Measurements from ENCODE around the gene SMIM24.
"Not testable (repeated sequence)": the region's sequence is repeated elsewhere in the genome, so short reads cannot be mapped to it uniquely, and the experiment has no call there.

The SMIM24 gene

DNA sequence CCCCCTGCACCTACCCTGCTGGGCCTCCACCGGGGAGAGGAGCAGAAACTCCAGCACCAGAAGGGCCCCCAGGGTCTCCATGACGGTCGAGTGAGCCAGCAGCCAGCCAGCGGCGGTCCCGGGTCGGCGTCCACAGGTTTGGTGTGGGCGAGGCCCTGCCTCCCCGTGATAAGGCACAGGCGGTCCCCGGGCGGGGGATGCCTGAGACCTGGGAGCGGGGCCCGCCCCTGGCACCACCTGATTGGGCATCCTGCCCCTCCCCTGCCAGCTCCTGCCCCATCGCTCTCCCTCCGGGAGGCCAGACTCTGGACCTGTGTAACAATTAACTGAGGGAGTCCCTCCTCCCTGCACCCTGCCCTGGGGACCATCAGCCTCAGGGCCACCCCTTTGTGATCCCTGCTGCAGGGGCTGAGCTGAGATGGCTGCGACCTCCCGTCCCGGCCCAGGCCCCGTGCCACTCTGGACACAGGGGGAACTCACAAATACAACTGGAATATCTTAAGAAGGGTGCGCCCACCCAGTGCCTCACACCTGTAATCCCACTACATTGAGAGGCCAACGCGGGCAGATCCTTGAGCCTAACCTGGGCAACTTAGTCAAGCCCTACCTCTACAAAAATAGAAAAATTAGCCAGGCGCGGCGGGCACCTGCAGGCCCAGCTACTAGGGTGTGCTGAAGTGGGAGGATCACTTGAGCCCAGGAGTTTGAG, at the start of gene SMIM24:
Gene SMIM24 (minus strand): TSS at position 143 of the 709 bp plus-strand sequence. CDS start 62 bp downstream, at position 81.
- Histone ChIP-seq H4K20me1 (ENCODE audit: insufficient read depth, low read length) (no peaks in the 10 kb centered on the region), H3K4me1 (ENCODE audit: insufficient read depth, low read length) (peaks cover 31% of the 10 kb centered on the region), H3K9ac (ENCODE audit: low read depth, low read length) (peak within 1 kb of the TSS; percentile 65), H3K79me2 (ENCODE audit: insufficient read depth, low read length) (no peaks in the 10 kb centered on the region), H3K4me2 (ENCODE audit: insufficient read depth, low read length) (peak within 1 kb of the TSS; percentile 68), H3K27ac (ENCODE audit: low read length) (peak within 1 kb of the TSS; percentile 90), H3K36me3 (ENCODE audit: insufficient read depth, low read length) (no peaks in the 10 kb centered on the region; the same call in 1 of the 2 replicates), H3K9me3 (ENCODE audit: insufficient read depth, low read length, severe bottlenecking) (no peaks in the 10 kb centered on the region), H2AFZ (ENCODE audit: low read depth, low read length) (no peak within 1 kb of the TSS), H3K4me3 (ENCODE audit: low read depth in 1 of 2, low read length in 2 of 2) (peak within 1 kb of the TSS in 1 of 2 experiments; percentile 59; a peak in 3 of 4 replicates), H3K27me3 (ENCODE audit: insufficient read depth, low read length, poor library complexity) (no peaks in the 10 kb centered on the region)
- TF ChIP-seq CTCF (IDR thresholded peaks at IDR 0.05; ENCODE audit: borderline replicate concordance, extremely low read depth, low read length, poor library complexity, severe bottlenecking) (no peak), EZH2 (IDR thresholded peaks at IDR 0.05; ENCODE audit: borderline replicate concordance, low read depth, low read length, severe bottlenecking) (no peak)
- no peak for ATAC-seq (ENCODE audit: insufficient read depth, low read depth)
- no peak for DNase-seq

DNA sequence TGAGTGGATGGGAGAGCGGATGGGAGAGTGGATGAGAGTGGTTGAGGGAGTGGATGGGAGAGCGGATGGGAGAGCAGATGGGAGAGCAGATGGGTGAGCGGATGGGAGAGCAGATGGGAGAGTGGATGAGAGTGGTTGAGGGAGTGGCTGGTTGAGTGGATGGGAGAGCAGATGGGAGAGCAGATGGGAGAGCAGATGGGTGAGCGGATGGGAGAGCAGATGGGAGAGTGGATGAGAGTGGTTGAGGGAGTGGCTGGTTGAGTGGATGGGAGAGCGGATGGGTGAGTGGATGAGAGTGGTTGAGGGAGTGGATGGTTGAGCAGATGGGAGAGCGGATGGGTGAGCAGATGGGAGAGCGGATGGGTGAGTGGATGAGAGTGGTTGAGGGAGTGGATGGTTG, 49.0 kb upstream of the SMIM24 start:
- ATAC-seq (ENCODE audit: insufficient read depth, low read depth): not testable (repeated sequence)

DNA sequence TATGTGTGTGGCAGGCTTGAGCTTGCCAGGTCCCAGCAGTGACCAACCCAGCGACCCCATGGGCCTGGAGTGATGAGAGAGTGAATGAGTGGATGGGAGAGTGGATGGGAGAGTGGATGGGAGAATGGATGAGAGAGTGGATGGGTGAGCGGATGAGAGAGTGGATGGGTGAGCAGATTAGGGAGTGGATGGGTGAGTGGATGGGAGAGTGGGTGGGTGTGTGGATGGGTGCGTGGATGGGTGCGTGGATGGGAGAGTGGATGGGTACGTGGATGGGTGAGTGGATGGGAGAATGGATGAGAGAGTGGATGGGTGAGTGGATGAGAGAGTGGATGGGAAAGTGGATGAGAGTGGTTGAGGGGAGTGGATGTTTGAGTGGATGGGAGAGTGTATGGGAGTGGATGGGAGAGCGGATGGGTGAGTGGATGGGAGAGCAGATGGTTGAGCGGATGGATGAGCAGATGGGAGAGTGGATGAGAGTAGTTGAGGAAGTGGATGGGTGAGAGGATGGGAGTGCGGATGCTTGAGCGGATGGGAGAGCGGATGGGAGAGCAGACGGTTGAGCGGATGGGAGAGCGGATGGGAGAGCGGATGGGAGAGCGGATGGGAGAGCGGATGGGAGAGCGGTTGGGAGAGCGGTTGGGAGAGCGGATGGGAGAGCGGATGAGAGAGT, 48.4 kb upstream of the SMIM24 start:
- H3K4me3 ChIP-seq (ENCODE audit: low read depth in 1 of 2, low read length in 2 of 2): no peak overlapping the region
- no peak for TF ChIP-seq CTCF (IDR thresholded peaks at IDR 0.05; ENCODE audit: borderline replicate concordance, extremely low read depth, low read length, poor library complexity, severe bottlenecking)
- no peak for TF ChIP-seq EZH2 (IDR thresholded peaks at IDR 0.05; ENCODE audit: borderline replicate concordance, low read depth, low read length, severe bottlenecking)
- H3K9me3 ChIP-seq (ENCODE audit: insufficient read depth, low read length, severe bottlenecking): no peaks in the 10 kb centered on the region
- H4K20me1 ChIP-seq (ENCODE audit: insufficient read depth, low read length): peaks cover 40% of the 10 kb centered on the region
- peaks cover 87% of the 10 kb centered on the region for H3K36me3 ChIP-seq (ENCODE audit: insufficient read depth, low read length)
- H3K27ac ChIP-seq (ENCODE audit: low read length): no peak overlapping the region
- no peaks in the 10 kb centered on the region for H3K4me1 ChIP-seq (ENCODE audit: insufficient read depth, low read length)
- no peak overlapping the region for H2AFZ ChIP-seq (ENCODE audit: low read depth, low read length)
- H3K79me2 ChIP-seq (ENCODE audit: insufficient read depth, low read length): peaks cover 2% of the 10 kb centered on the region
- DNase-seq (no peak), ATAC-seq (ENCODE audit: insufficient read depth, low read depth) (no peak)
- no peaks in the 10 kb centered on the region for H3K27me3 ChIP-seq (ENCODE audit: insufficient read depth, low read length, poor library complexity)
- H3K4me2 ChIP-seq (ENCODE audit: insufficient read depth, low read length): no peak overlapping the region
- H3K9ac ChIP-seq (ENCODE audit: low read depth, low read length): no peak overlapping the region

More for the DNA sequence above, 49.0 kb upstream of the SMIM24 start:
- H3K27me3 ChIP-seq (ENCODE audit: insufficient read depth, low read length, poor library complexity); H3K4me1 ChIP-seq (ENCODE audit: insufficient read depth, low read length); H3K27ac ChIP-seq (ENCODE audit: low read length); H3K4me2 ChIP-seq (ENCODE audit: insufficient read depth, low read length); DNase-seq; H3K9me3 ChIP-seq (ENCODE audit: insufficient read depth, low read length, severe bottlenecking); H3K79me2 ChIP-seq (ENCODE audit: insufficient read depth, low read length); H3K9ac ChIP-seq (ENCODE audit: low read depth, low read length); H3K4me3 ChIP-seq (ENCODE audit: low read depth in 1 of 2, low read length in 2 of 2); H2AFZ ChIP-seq (ENCODE audit: low read depth, low read length): not testable (repeated sequence)
- Histone ChIP-seq H4K20me1 (ENCODE audit: insufficient read depth, low read length) (peaks cover 35% of the 10 kb centered on the region), H3K36me3 (ENCODE audit: insufficient read depth, low read length) (peaks cover 87% of the 10 kb centered on the region)

DNA sequence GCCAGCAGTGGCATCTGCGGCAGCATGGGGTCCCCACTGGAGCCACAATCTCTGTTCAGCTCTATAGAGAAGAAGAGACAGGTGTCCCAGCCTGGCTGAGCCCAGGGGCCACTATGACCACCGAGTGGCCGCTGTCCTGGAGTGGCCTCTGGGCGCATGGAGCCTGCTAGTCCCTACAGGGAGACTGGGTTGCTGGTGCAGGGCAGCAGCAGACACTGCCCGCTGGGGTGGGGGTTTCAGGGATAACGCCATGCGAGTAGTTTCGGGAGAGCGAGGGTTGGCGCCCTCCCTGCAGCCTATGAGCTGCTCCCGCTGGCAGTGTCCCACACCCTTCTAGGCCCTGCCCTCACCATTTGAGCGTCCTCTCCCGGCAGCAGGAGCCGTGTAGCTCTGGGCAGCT, 47.8 kb upstream of the SMIM24 start:
- Histone ChIP-seq H3K27ac (ENCODE audit: low read length) (no peak overlapping the region), H3K36me3 (ENCODE audit: insufficient read depth, low read length) (peaks cover 87% of the 10 kb centered on the region), H3K9me3 (ENCODE audit: insufficient read depth, low read length, severe bottlenecking) (no peaks in the 10 kb centered on the region), H2AFZ (ENCODE audit: low read depth, low read length) (no peak overlapping the region), H3K4me2 (ENCODE audit: insufficient read depth, low read length) (no peak overlapping the region), H3K79me2 (ENCODE audit: insufficient read depth, low read length) (peaks cover 8% of the 10 kb centered on the region), H4K20me1 (ENCODE audit: insufficient read depth, low read length) (peaks cover 42% of the 10 kb centered on the region), H3K4me3 (ENCODE audit: low read depth in 1 of 2, low read length in 2 of 2) (no peak overlapping the region), H3K4me1 (ENCODE audit: insufficient read depth, low read length) (no peaks in the 10 kb centered on the region), H3K9ac (ENCODE audit: low read depth, low read length) (no peak overlapping the region), H3K27me3 (ENCODE audit: insufficient read depth, low read length, poor library complexity) (no peaks in the 10 kb centered on the region)
- no peak for DNase-seq
- TF ChIP-seq CTCF (IDR thresholded peaks at IDR 0.05; ENCODE audit: borderline replicate concordance, extremely low read depth, low read length, poor library complexity, severe bottlenecking) (no peak), EZH2 (IDR thresholded peaks at IDR 0.05; ENCODE audit: borderline replicate concordance, low read depth, low read length, severe bottlenecking) (no peak)
- no peak for ATAC-seq (ENCODE audit: insufficient read depth, low read depth)
